Activated CD8-positive, alpha-beta memory T cell treated with anti-CD3 and anti-CD28 coated beads, Interleukin-2, amount 10 ng/mL, durations not matched to agents 7 days and 5 days (primary cell): ENCODE data around the gene WFIKKN1. TPM values are rescaled to one million over a fixed set of nuclear protein-coding genes. Genes with fewer than 3 reads are reported as not detected.

Experiments
- ATAC-seq: fragments of 150-1000 bp; cut with Tn5 transposase; one replicate; pipeline ENCODE4 v1.10.0; 2021; ENCODE audit warnings: moderate library complexity
- CTCF ChIA-PET: fragments of 350-600 bp; sonication (Branson Sonifier 250); formaldehyde crosslinking; loops from one replicate; lab custom pipeline; 2021; ENCODE audit warnings: antibody characterized with exemption; lab: Charles Lee
- DNase-seq: peaks from one replicate; pipeline ENCODE4 v3.0.0-alpha.2; 2020
- H3K27ac Mint-ChIP-seq: one replicate; pipeline ENCODE4 v1.8.0; 2021; ENCODE audit warnings: mild to moderate bottlenecking, mixed read lengths
- H3K27me3 Mint-ChIP-seq: one replicate; pipeline ENCODE4 v1.8.0; 2021; ENCODE audit warnings: mixed read lengths
- H3K36me3 Mint-ChIP-seq: one replicate; pipeline ENCODE4 v1.8.0; 2021; ENCODE audit warnings: mild to moderate bottlenecking, mixed read lengths
- H3K4me1 Mint-ChIP-seq: one replicate; pipeline ENCODE4 v1.8.0; 2021; ENCODE audit warnings: mixed read lengths
- H3K4me3 Mint-ChIP-seq: one replicate; pipeline ENCODE4 v1.8.0; 2021; ENCODE audit warnings: mild to moderate bottlenecking, moderate library complexity, mixed read lengths
- H3K9me3 Mint-ChIP-seq: one replicate; pipeline ENCODE4 v1.8.0; 2022; ENCODE audit warnings: low read depth, mixed read lengths
- total RNA-seq, 2 experiments: library from RNA; stranded (reverse); gene quantifications; one replicate each; pipeline ENCODE4 v1.2.3, GENCODE V29; 2021

WFIKKN1 gene
- total RNA-seq, 2 experiments from 2014 or later: 0.12 to 0.23 TPM

GRCh38 chr16:681746-682427 is 51.1 kb downstream of the WFIKKN1 start:
- ATAC-seq (no peak), DNase-seq (no peak)
- Mint-ChIP-seq H3K27me3 (peaks cover 2% of the 10 kb centered on the region), H3K4me3 (peak overlapping the region; percentile 78), H3K27ac (no peak overlapping the region), H3K36me3 (peaks cover 4% of the 10 kb centered on the region), H3K9me3 (no peaks in the 10 kb centered on the region), H3K4me1 (peaks cover 34% of the 10 kb centered on the region)
- CTCF ChIA-PET: interaction anchor here (0.9 to 2.4 kb wide), 4 partner anchors 13 to 103 kb away, joined by 3 to 9 read pairs (median 4); partner anchors contain the start of gene RHOT2

- H3K9me3 Mint-ChIP-seq: no peaks in the 10 kb centered on the region
- H3K36me3 Mint-ChIP-seq: peaks cover 7% of the 10 kb centered on the region
- no peak for ATAC-seq
- no peaks in the 10 kb centered on the region for H3K27me3 Mint-ChIP-seq
- H3K4me1 Mint-ChIP-seq: peaks cover 36% of the 10 kb centered on the region
- H3K4me3 Mint-ChIP-seq: peak overlapping the region; percentile 66
- peak overlapping the region; percentile 73 for H3K27ac Mint-ChIP-seq
- DNase-seq: no peak
- CTCF ChIA-PET: interaction anchor here (1.0 to 2.4 kb wide), 3 partner anchors 13 to 103 kb away, joined by 3 to 9 read pairs (median 4); partner anchors contain the start of gene RHOT2
Observed at GRCh38 chr16:682493-683395, 52.0 kb downstream of the WFIKKN1 start.

- Mint-ChIP-seq H3K9me3 (no peaks in the 10 kb centered on the region), H3K27ac (peak overlapping the region; percentile 73), H3K36me3 (peaks cover 7% of the 10 kb centered on the region), H3K4me3 (peak overlapping the region; percentile 66), H3K4me1 (peaks cover 36% of the 10 kb centered on the region), H3K27me3 (no peaks in the 10 kb centered on the region)
- no peak for DNase-seq
- no peak for ATAC-seq
- CTCF ChIA-PET: interaction anchor here (1.1 to 1.2 kb wide), 2 partner anchors 14 to 15 kb away, joined by 3 to 4 read pairs; partner anchors contain the start of gene RHOT2
Observed at GRCh38 chr16:683396-684070, 52.7 kb downstream of the WFIKKN1 start.

Other genes with a start within 250 kb of the WFIKKN1 start
- 10 to 100 TPM; 46.6 to 50.4 TPM for gene PGAP6, start 249.0 kb upstream of the WFIKKN1 start, total RNA-seq
- 1 to 10 TPM; 6.7 to 7.0 TPM for gene NME4, start 233.8 kb upstream of the WFIKKN1 start, total RNA-seq
- 1 to 10 TPM; 5.9 to 6.3 TPM for gene DECR2, start 229.1 kb upstream of the WFIKKN1 start, total RNA-seq
- 10 to 100 TPM; 25.9 to 32.1 TPM for gene RAB11FIP3, start 205.3 kb upstream of the WFIKKN1 start, total RNA-seq
- 100 to 1,000 TPM; 113 to 121 TPM for gene CAPN15, start 103.3 kb upstream of the WFIKKN1 start, total RNA-seq
- gene PRR35, start 70.6 kb upstream of the WFIKKN1 start, total RNA-seq: not detected
- gene NHLRC4, start 64.0 kb upstream of the WFIKKN1 start, total RNA-seq: 1 to 10 TPM in 1 of 2 experiments, under 1 TPM in 1; 0.94 to 1.2 TPM
- gene PIGQ, start 61.0 kb upstream of the WFIKKN1 start, total RNA-seq: 10 to 100 TPM; 38.8 to 41.0 TPM
- 10 to 100 TPM; 13.3 to 14.0 TPM for gene RAB40C, start 40.9 kb upstream of the WFIKKN1 start, total RNA-seq
- 10 to 100 TPM; 86.7 to 92.6 TPM for gene METTL26, start 5.3 kb downstream of the WFIKKN1 start, total RNA-seq
- gene MCRIP2, start 10.8 kb downstream of the WFIKKN1 start, total RNA-seq: 10 to 100 TPM; 42.5 to 47.3 TPM
- 100 to 1,000 TPM in 1 of 2 experiments, 10 to 100 TPM in 1; 74.7 to 108 TPM for gene WDR90, start 18.4 kb downstream of the WFIKKN1 start, total RNA-seq
- 100 to 1,000 TPM; 134 to 168 TPM for gene RHOT2, start 37.1 kb downstream of the WFIKKN1 start, total RNA-seq
- gene RHBDL1, start 44.7 kb downstream of the WFIKKN1 start, total RNA-seq: under 1 TPM; 0.37 to 0.79 TPM
- 10 to 100 TPM; 84.2 to 87.1 TPM for gene STUB1, start 49.4 kb downstream of the WFIKKN1 start, total RNA-seq
- 10 to 100 TPM; 30.5 to 37.1 TPM for gene JMJD8, start 53.3 kb downstream of the WFIKKN1 start, total RNA-seq
- 10 to 100 TPM; 18.9 to 19.4 TPM for gene WDR24, start 59.4 kb downstream of the WFIKKN1 start, total RNA-seq
- 1 to 10 TPM; 4.2 to 7.5 TPM for gene FBXL16, start 74.8 kb downstream of the WFIKKN1 start, total RNA-seq
- 10 to 100 TPM in 1 of 2 experiments, 1 to 10 TPM in 1; 9.8 to 14.0 TPM for gene METRN, start 84.1 kb downstream of the WFIKKN1 start, total RNA-seq
- 10 to 100 TPM; 14.8 to 21.1 TPM for gene ANTKMT, start 90.2 kb downstream of the WFIKKN1 start, total RNA-seq
- gene CCDC78, start 95.5 kb downstream of the WFIKKN1 start, total RNA-seq: 1 to 10 TPM; 2.5 to 2.9 TPM
- 10 to 100 TPM; 13.0 to 14.3 TPM for gene HAGHL, start 96.1 kb downstream of the WFIKKN1 start, total RNA-seq
- gene CIAO3, start 110.0 kb downstream of the WFIKKN1 start, total RNA-seq: 10 to 100 TPM; 34.8 to 37.0 TPM
- not detected for gene MSLN, start 129.7 kb downstream of the WFIKKN1 start, total RNA-seq
- gene RPUSD1, start 157.4 kb downstream of the WFIKKN1 start, total RNA-seq: 10 to 100 TPM; 27.8 to 38.0 TPM
- gene CHTF18, start 157.6 kb downstream of the WFIKKN1 start, total RNA-seq: 100 to 1,000 TPM; 125 to 139 TPM
- gene GNG13, start 169.7 kb downstream of the WFIKKN1 start, total RNA-seq: not detected